A549 (cell line): ENCODE results near the gene NOX3. TPM values are rescaled to one million over a fixed set of nuclear protein-coding genes. Genes with fewer than 3 reads are reported as not detected.
A peak's percentile ranks its signal among the peaks of the same experiment; 100 is the strongest.

Experiments used
- ATAC-seq, 2 experiments: fragments of 200-7000 bp in 1 of 2; fragments of >200 bp in 1 of 2; cut with Nextera tagmentation in 1 of 2; cut with Tn5 transposase in 1 of 2; 3 replicates each; pipeline versions ENCODE4 v1.8.0 to v1.9.1; 2018 to 2020; ENCODE audit warnings: mild to moderate bottlenecking in 1 of 2, moderate library complexity in 1 of 2
- CTCF ChIA-PET: fragments of 300-600 bp; sonication (Branson Sonifier 250); formaldehyde crosslinking; extraction: SDS; loops from one replicate; lab custom pipeline; 2021; ENCODE audit warnings: antibody characterized with exemption, inconsistent platforms; lab: Yijun Ruan, JAX
- POLR2A ChIA-PET: fragments of 350-600 bp; formaldehyde crosslinking; extraction: SDS; loops from one replicate; lab custom pipeline; 2021; ENCODE audit warnings: antibody characterized with exemption, inconsistent platforms; lab: Yijun Ruan, JAX
- DNase-seq, 2 experiments: peaks; one replicate each; pipeline versions ENCODE4 v3.0.0 to v3.0.0-alpha.2; 2011 to 2016; ENCODE audit warnings: low read depth in 1 of 2, low spot score in 1 of 2
- FAIRE-seq: peaks from 2 replicates; lab custom pipeline; 2011; peaks lifted over from hg19 to GRCh38; lab: Jason Lieb, UNC
- H3K27ac ChIP-seq, 2 experiments: fragments of >200 bp; sonication (Bioruptor Twin); formaldehyde crosslinking; 3 replicates each; pipeline ENCODE4 v1.5.1; 2016 to 2017
- H3K4me1 ChIP-seq: fragments of >200 bp; sonication (Bioruptor Twin); formaldehyde crosslinking; 3 replicates; pipeline ENCODE4 v1.6.1; 2016
- H3K4me2 ChIP-seq: fragments of >200 bp; sonication (Bioruptor Twin); formaldehyde crosslinking; 3 replicates; pipeline ENCODE4 v1.6.1; 2016
- H3K4me3 ChIP-seq: fragments of >200 bp; sonication (Bioruptor Twin); formaldehyde crosslinking; 3 replicates; pipeline ENCODE4 v1.5.1; 2016
- H3K9me3 ChIP-seq: fragments of >200 bp; sonication (Bioruptor Twin); formaldehyde crosslinking; 3 replicates; pipeline ENCODE4 v1.6.1; 2016
- BCL3 ChIP-seq: fragments of >200 bp; sonication (Bioruptor Twin); formaldehyde crosslinking; IDR thresholded peaks from 3 replicates; pipeline ENCODE4 v1.6.1; 2016
- CEBPB ChIP-seq, 2 experiments: fragments of >200 bp in 1 of 2; sonication (Bioruptor Twin) in 1 of 2; formaldehyde crosslinking in 1 of 2; IDR thresholded peaks; 2 replicates each; pipeline ENCODE4 v1.6.1; 2012 to 2016
- EHMT2 ChIP-seq: fragments of 200-600 bp; sonication (generic); IDR thresholded peaks from 2 replicates; pipeline ENCODE4 v1.6.1; 2016; ENCODE audit warnings: antibody characterized with exemption, low read depth, mild to moderate bottlenecking, moderate library complexity
- EP300 ChIP-seq, 2 experiments: fragments of >200 bp; sonication (Bioruptor Twin); formaldehyde crosslinking; IDR thresholded peaks; 2 replicates in 1 of 2; 3 replicates in 1 of 2; pipeline ENCODE4 v1.6.1; 2016 to 2017
- FOSL2 ChIP-seq, 2 experiments: fragments of 450-650 bp in 1 of 2; fragments of >200 bp in 1 of 2; sonication (Bioruptor Twin) in 1 of 2; formaldehyde crosslinking; IDR thresholded peaks; 2 replicates each; pipeline versions ENCODE4 v1.5.0 to v1.6.1; 2016 to 2020; ENCODE audit warnings: mild to moderate bottlenecking in 1 of 2, moderate library complexity in 1 of 2
- GATA3 ChIP-seq: IDR thresholded peaks from 2 replicates; pipeline ENCODE4 v1.6.1; 2012; ENCODE audit warnings: borderline replicate concordance
- HDAC2 ChIP-seq: fragments of 200-600 bp; sonication (generic); IDR thresholded peaks from 2 replicates; pipeline ENCODE4 v1.6.1; 2016
- HES2 ChIP-seq: fragments of >200 bp; sonication (Bioruptor Twin); formaldehyde crosslinking; IDR thresholded peaks from 2 replicates; pipeline ENCODE4 v1.6.1; 2016
- HOXB5 ChIP-seq: fragments of 250-450 bp; sonication (Bioruptor Pico); IDR thresholded peaks from 2 replicates; pipeline ENCODE4 v1.5.0; 2020; ENCODE audit warnings: mild to moderate bottlenecking, moderate library complexity
- JUN ChIP-seq, 2 experiments: fragments of >200 bp; sonication (Bioruptor Twin); formaldehyde crosslinking; IDR thresholded peaks; 2 replicates in 1 of 2; 3 replicates in 1 of 2; pipeline ENCODE4 v1.6.1; 2016 to 2017
- JUNB ChIP-seq: fragments of >200 bp; sonication (Bioruptor Twin); formaldehyde crosslinking; IDR thresholded peaks from 2 replicates; pipeline ENCODE4 v1.6.1; 2016
- KDM1A ChIP-seq: fragments of 200-600 bp; sonication (generic); IDR thresholded peaks from 2 replicates; pipeline ENCODE4 v1.6.1; 2016; ENCODE audit warnings: low read depth, mild to moderate bottlenecking
- MAX ChIP-seq: IDR thresholded peaks from 2 replicates; pipeline ENCODE4 v1.6.1; 2012
- MYC ChIP-seq: IDR thresholded peaks from 2 replicates; pipeline ENCODE4 v1.6.1; 2012; ENCODE audit warnings: mild to moderate bottlenecking, inconsistent platforms, low read length, improper control_type of control experiment, borderline replicate concordance
- NFE2L2 ChIP-seq: fragments of 150-350 bp; conservative IDR thresholded peaks from 2 replicates; pipeline ENCODE4 v1.6.1; 2014; ENCODE audit warnings: low read length
- NPAS2 ChIP-seq: fragments of 250-450 bp; sonication (Bioruptor Pico); IDR thresholded peaks from 2 replicates; pipeline ENCODE4 v1.8.0; 2022; ENCODE audit warnings: mild to moderate bottlenecking, moderate library complexity, borderline replicate concordance
- RAD21 ChIP-seq, 2 experiments: fragments of >200 bp in 1 of 2; sonication (Bioruptor Twin) in 1 of 2; formaldehyde crosslinking in 1 of 2; IDR thresholded peaks in 1 of 2; conservative IDR thresholded peaks in 1 of 2; 2 replicates in 1 of 2; 3 replicates in 1 of 2; pipeline ENCODE4 v1.6.1; 2012 to 2018; ENCODE audit warnings: inconsistent platforms in 1 of 2
- RARB ChIP-seq: fragments of 250-450 bp; sonication (Bioruptor Pico); IDR thresholded peaks from 2 replicates; pipeline ENCODE4 v1.8.0; 2021; ENCODE audit warnings: mild to moderate bottlenecking, moderate library complexity
- RCOR1 ChIP-seq: fragments of 150-350 bp; IDR thresholded peaks from 2 replicates; pipeline ENCODE4 v1.6.1; 2014; ENCODE audit warnings: antibody characterized with exemption, low read length, low read depth
- RNF2 ChIP-seq: fragments of 200-600 bp; sonication (generic); IDR thresholded peaks from 2 replicates; pipeline ENCODE4 v1.6.1; 2016; ENCODE audit warnings: low read depth, mild to moderate bottlenecking, antibody characterized with exemption, moderate library complexity, borderline replicate concordance
- SMC3 ChIP-seq: fragments of >200 bp; sonication (Bioruptor Twin); formaldehyde crosslinking; IDR thresholded peaks from 3 replicates; pipeline ENCODE4 v1.6.1; 2018; ENCODE audit warnings: inconsistent platforms
- SREBF2 ChIP-seq: fragments of 450-650 bp; IDR thresholded peaks from 2 replicates; pipeline ENCODE4 v1.6.1; 2014; ENCODE audit warnings: mild to moderate bottlenecking, moderate library complexity
- TP53 ChIP-seq: fragments of 250-450 bp; sonication (Bioruptor Pico); IDR thresholded peaks from 2 replicates; pipeline ENCODE4 v1.5.0; 2021; ENCODE audit warnings: mild to moderate bottlenecking, moderate library complexity
- USF2 ChIP-seq: fragments of 450-650 bp; IDR thresholded peaks from 2 replicates; pipeline ENCODE4 v1.6.1; 2014; ENCODE audit warnings: antibody characterized with exemption
- ZNF302 ChIP-seq: fragments of 250-450 bp; sonication (Bioruptor Pico); IDR thresholded peaks from 2 replicates; pipeline ENCODE4 v1.9.0; 2021; ENCODE audit warnings: inconsistent platforms, mild to moderate bottlenecking, moderate library complexity
- WGBS: methylation state at CpG from one replicate; pipeline ENCODE4 v1.1.6; 2017; ENCODE audit errors: missing lambda C conversion rate; 5-methylcytosine and 5-hydroxymethylcytosine counted together
- polyA plus RNA-seq, 4 experiments: library from polyadenylated mRNA; depleted of rRNA in 3 of 4; stranded (reverse); fragments of >200 nt; fragmentation: RNase III in 1 of 4; extraction: RNeasy Plus Mini Kit Qiagen cat#74134 plus additional on column Dnase treatment in 1 of 4; gene quantifications; 2 replicates in 3 of 4; 3 replicates in 1 of 4; pipeline ENCODE4 v1.2.3, GENCODE V29; 2011 to 2017

Gene NOX3
- polyA plus RNA-seq, 2 of the 4 experiments (the other 2 are of a cell fraction): not detected

- no peak for FAIRE-seq
- ATAC-seq: peak; percentile 97 to 99
- H3K4me3 ChIP-seq: no peak overlapping the region
- ChIA-PET CTCF (no interaction called here), POLR2A (interaction anchor here (0.6 kb wide), 1 partner anchor 24 kb away, joined by 3 read pairs; no protein-coding TSS in a partner anchor)
- DNase-seq: peak; percentile 79 to 94
- peak overlapping the region; percentile 73 for H3K4me2 ChIP-seq
- TF ChIP-seq JUN (IDR thresholded peaks at IDR 0.05) (peak; percentile 85 to 88; a peak in 4 of 5 replicates), BCL3 (peak; percentile 87; the same call in 2 of the 3 replicates), MAX (peak; percentile 45; the same call in 1 of the 2 replicates), RCOR1 (no peak), GATA3 (peak; percentile 88; the same call in 1 of the 2 replicates), NPAS2 (CRISPR knock-in tag) (no peak), FOSL2 (IDR thresholded peaks at IDR 0.05) (peak; percentile 94), FOSL2 (CRISPR knock-in tag; IDR thresholded peaks at IDR 0.05) (peak; percentile 96), USF2 (peak; percentile 30; the same call in 1 of the 2 replicates), JUNB (peak; percentile 97), CEBPB (IDR thresholded peaks at IDR 0.05) (peak; percentile 83), SMC3 (peak; percentile 43; the same call in 2 of the 3 replicates), EP300 (IDR thresholded peaks at IDR 0.05) (peak; percentile 92 to 93), RAD21 (conservative IDR thresholded peaks at IDR 0.05 in 1 of 2, IDR thresholded peaks at IDR 0.05 in 1 of 2) (peak in 1 of 2 experiments; percentile 62; a peak in 3 of 5 replicates), HES2 (peak; percentile 55; the same call in 1 of the 2 replicates), KDM1A (no peak), NFE2L2 (no peak)
- H3K9me3 ChIP-seq: peaks cover 35% of the 10 kb centered on the region
- 0% methylated on average over 4 of the region's 4 CpGs for WGBS
- peak overlapping the region; percentile 91 to 96 for H3K27ac ChIP-seq
- H3K4me1 ChIP-seq: peaks cover 39% of the 10 kb centered on the region
These were observed 38.1 kb upstream of the NOX3 start for GRCh38 chr6:155493694-155494143.

GRCh38 chr6:155493026-155493693 lies 37.5 kb upstream of the NOX3 start:
- CTCF ChIA-PET: no interaction called here
- FAIRE-seq (no peak), DNase-seq (no peak), ATAC-seq (no peak; a peak in 2 of 6 replicates)
- TF ChIP-seq GATA3 (no peak), ZNF302 (CRISPR knock-in tag) (no peak)
- Histone ChIP-seq H3K4me2 (peak overlapping the region; percentile 73), H3K4me1 (peaks cover 39% of the 10 kb centered on the region), H3K27ac (peak overlapping the region; percentile 90 to 96), H3K9me3 (peaks cover 35% of the 10 kb centered on the region), H3K4me3 (no peak overlapping the region)
- 94% methylated on average over 3 of the region's 3 CpGs for WGBS
- POLR2A ChIA-PET: no interaction called here

GRCh38 chr6:155492061-155492735 lies 36.6 kb upstream of the NOX3 start:
- no peak overlapping the region for H3K4me3 ChIP-seq
- no peak for ATAC-seq
- H3K4me1 ChIP-seq: peaks cover 39% of the 10 kb centered on the region
- DNase-seq: no peak
- peak overlapping the region; percentile 90 to 96 for H3K27ac ChIP-seq
- peaks cover 35% of the 10 kb centered on the region for H3K9me3 ChIP-seq
- FAIRE-seq: no peak
- 87% methylated on average over 2 of the region's 2 CpGs for WGBS
- POLR2A ChIA-PET: no interaction called here
- CTCF ChIA-PET: no interaction called here
- no peak overlapping the region; the same call in 2 of the 3 replicates for H3K4me2 ChIP-seq
- TF ChIP-seq HDAC2 (no peak), RNF2 (no peak), JUNB (no peak), MYC (no peak), HES2 (no peak), BCL3 (no peak), RARB (CRISPR knock-in tag) (no peak), TP53 (CRISPR knock-in tag) (no peak), CEBPB (IDR thresholded peaks at IDR 0.05) (no peak), HOXB5 (CRISPR knock-in tag) (no peak), SREBF2 (no peak), EHMT2 (no peak)
